ENCODE data around the gene NID2.

DNA sequence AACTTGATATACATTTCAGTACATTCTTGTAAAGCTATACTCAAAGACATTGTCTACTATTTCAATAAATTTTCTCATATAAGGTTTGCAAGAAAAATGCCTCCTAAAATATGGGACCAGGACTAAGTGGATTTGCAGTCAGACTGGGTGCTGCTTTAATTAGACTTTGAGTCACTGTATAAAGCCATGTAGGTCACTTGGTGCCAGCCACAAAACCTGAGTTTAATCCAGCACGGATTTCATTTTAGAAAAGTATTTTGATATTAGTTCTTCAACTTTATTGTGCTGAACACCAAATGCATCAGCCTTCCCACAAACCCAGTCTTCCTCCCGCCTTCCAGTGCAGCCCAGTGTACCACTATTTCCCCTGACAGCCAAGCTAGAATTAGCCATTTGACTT lies 9.9 kb upstream of the NID2 start:
- TF ChIP-seq MAX (IDR thresholded peaks at IDR 0.05) (no peak), TEAD4 (IDR thresholded peaks at IDR 0.05) (no peak), EP300 (IDR thresholded peaks at IDR 0.05; ENCODE audit: borderline replicate concordance) (no peak), CEBPB (IDR thresholded peaks at IDR 0.05) (no peak), RAD21 (IDR thresholded peaks at IDR 0.05; ENCODE audit: low read depth) (no peak)
- TF ChIP-seq, protein P1, sequence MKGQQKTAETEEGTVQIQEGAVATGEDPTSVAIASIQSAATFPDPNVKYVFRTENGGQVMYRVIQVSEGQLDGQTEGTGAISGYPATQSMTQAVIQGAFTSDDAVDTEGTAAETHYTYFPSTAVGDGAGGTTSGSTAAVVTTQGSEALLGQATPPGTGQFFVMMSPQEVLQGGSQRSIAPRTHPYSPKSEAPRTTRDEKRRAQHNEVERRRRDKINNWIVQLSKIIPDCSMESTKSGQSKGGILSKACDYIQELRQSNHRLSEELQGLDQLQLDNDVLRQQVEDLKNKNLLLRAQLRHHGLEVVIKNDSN (IDR thresholded peaks at IDR 0.05): no peak
- TF ChIP-seq, protein P2, sequence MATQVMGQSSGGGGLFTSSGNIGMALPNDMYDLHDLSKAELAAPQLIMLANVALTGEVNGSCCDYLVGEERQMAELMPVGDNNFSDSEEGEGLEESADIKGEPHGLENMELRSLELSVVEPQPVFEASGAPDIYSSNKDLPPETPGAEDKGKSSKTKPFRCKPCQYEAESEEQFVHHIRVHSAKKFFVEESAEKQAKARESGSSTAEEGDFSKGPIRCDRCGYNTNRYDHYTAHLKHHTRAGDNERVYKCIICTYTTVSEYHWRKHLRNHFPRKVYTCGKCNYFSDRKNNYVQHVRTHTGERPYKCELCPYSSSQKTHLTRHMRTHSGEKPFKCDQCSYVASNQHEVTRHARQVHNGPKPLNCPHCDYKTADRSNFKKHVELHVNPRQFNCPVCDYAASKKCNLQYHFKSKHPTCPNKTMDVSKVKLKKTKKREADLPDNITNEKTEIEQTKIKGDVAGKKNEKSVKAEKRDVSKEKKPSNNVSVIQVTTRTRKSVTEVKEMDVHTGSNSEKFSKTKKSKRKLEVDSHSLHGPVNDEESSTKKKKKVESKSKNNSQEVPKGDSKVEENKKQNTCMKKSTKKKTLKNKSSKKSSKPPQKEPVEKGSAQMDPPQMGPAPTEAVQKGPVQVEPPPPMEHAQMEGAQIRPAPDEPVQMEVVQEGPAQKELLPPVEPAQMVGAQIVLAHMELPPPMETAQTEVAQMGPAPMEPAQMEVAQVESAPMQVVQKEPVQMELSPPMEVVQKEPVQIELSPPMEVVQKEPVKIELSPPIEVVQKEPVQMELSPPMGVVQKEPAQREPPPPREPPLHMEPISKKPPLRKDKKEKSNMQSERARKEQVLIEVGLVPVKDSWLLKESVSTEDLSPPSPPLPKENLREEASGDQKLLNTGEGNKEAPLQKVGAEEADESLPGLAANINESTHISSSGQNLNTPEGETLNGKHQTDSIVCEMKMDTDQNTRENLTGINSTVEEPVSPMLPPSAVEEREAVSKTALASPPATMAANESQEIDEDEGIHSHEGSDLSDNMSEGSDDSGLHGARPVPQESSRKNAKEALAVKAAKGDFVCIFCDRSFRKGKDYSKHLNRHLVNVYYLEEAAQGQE (IDR thresholded peaks at IDR 0.05; ENCODE audit: low read depth): no peak

Data from Ishikawa (cell line).